Measurements from ENCODE around the gene C13orf46. TPM values are rescaled to one million over a fixed set of nuclear protein-coding genes. Genes with fewer than 3 reads are reported as not detected.

C13orf46 gene
- total RNA-seq, 2 donors from 2014 or later = 28.8 to 38.6 TPM

DNA sequence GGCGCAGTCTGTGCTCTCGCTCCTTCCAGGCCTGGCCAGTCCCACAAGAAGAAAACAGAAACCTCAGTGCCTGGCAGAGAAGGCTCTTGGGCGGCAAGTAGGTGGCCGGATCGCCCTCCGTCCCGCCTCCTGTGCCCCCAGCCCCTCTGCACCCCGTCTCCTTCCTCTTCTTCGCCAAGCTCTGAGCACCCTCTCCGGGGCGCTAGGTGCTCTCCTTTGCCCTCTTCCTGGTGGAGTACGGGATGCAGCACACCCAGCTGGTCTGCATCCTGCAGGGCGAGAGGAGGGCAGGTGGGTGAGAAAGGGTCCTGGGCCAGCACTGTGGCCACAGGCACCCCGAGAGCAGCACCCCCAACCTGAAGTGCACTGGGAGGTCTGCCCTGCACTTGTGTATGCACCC, 17.3 kb downstream of the C13orf46 start:
- DNase-seq (no peak), ATAC-seq (no peak)
- no peaks in the 10 kb centered on the region for H3K9me3 ChIP-seq
- WGBS, 2 donors = 90 to 100% methylated on average over 3 to 13 of the region's 14 CpGs
- intact Hi-C loops (cut with DNase I) = no loop called here
- TF ChIP-seq, protein P1, sequence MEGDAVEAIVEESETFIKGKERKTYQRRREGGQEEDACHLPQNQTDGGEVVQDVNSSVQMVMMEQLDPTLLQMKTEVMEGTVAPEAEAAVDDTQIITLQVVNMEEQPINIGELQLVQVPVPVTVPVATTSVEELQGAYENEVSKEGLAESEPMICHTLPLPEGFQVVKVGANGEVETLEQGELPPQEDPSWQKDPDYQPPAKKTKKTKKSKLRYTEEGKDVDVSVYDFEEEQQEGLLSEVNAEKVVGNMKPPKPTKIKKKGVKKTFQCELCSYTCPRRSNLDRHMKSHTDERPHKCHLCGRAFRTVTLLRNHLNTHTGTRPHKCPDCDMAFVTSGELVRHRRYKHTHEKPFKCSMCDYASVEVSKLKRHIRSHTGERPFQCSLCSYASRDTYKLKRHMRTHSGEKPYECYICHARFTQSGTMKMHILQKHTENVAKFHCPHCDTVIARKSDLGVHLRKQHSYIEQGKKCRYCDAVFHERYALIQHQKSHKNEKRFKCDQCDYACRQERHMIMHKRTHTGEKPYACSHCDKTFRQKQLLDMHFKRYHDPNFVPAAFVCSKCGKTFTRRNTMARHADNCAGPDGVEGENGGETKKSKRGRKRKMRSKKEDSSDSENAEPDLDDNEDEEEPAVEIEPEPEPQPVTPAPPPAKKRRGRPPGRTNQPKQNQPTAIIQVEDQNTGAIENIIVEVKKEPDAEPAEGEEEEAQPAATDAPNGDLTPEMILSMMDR (IDR thresholded peaks at IDR 0.05) = no peak
- no peak for TF ChIP-seq POLR2A (IDR thresholded peaks at IDR 0.05)
- H3K27me3 ChIP-seq = no peaks in the 10 kb centered on the region
- H3K27ac ChIP-seq = no peak overlapping the region
- H3K4me3 ChIP-seq = no peak overlapping the region
- H3K36me3 ChIP-seq (replicated peaks in 1 of 2; ENCODE audit: insufficient read depth in 1 of 2, low read depth in 2 of 2) = peaks cover 0 to 3% of the 10 kb centered on the region in 2 donors
- H3K4me1 ChIP-seq = peaks cover 1% of the 10 kb centered on the region

DNA sequence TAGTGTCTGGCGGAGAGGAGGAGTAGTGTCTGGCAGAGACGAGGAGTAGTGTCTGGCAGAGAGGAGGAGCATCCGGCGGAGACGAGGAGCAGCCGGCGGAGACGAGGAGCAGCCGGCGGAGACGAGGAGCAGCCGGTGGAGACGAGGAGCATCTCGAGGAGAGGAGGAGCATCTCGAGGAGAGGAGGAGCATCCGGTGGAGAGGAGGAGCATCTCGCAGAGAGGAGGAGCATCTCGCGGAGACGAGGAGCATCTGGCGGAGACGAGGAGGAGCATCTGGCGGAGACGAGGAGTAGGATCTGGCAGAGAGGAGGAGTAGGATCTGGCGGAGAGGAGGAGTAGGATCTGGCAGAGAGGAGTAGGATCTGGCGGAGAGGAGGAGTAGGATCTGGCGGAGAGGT, 18.2 kb downstream of the C13orf46 start:
- intact Hi-C loops (cut with DNase I) = no loop called here

DNA sequence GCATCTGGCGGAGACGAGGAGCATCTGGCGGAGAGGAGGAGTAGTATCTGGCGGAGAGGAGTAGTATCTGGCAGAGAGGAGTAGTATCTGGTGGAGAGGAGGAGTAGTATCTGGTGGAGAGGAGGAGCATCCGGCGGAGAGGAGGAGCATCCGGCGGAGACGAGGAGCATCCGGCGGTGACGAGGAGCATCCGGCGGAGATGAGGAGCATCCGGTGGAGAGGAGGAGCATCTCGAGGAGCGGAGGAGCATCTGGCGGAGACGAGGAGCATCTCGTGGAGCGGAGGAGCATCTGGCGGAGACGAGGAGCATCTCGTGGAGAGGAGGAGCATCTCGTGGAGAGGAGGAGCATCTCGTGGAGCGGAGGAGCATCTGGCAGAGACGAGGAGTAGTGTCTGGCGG, 18.6 kb downstream of the C13orf46 start:
- DNase-seq (no peak), ATAC-seq (no peak)
- H3K9me3 ChIP-seq = no peaks in the 10 kb centered on the region
- 86 to 94% methylated on average over 29 of the region's 29 CpGs for WGBS, 2 donors
- peaks cover 0 to 3% of the 10 kb centered on the region in 2 donors for H3K36me3 ChIP-seq (replicated peaks in 1 of 2; ENCODE audit: insufficient read depth in 1 of 2, low read depth in 2 of 2)
- peaks cover 12% of the 10 kb centered on the region for H3K4me1 ChIP-seq
- TF ChIP-seq, protein P1 (IDR thresholded peaks at IDR 0.05) = no peak
- no peak for TF ChIP-seq POLR2A (IDR thresholded peaks at IDR 0.05)
- H3K4me3 ChIP-seq = no peak overlapping the region
- no peaks in the 10 kb centered on the region for H3K27me3 ChIP-seq
- intact Hi-C loops (cut with DNase I) = no loop called here
- H3K27ac ChIP-seq = no peak overlapping the region

More for the DNA sequence above, 18.2 kb downstream of the C13orf46 start:
- Histone ChIP-seq H3K4me3 (no peak overlapping the region), H3K9me3 (no peaks in the 10 kb centered on the region), H3K27ac (no peak overlapping the region), H3K36me3 (replicated peaks in 1 of 2; ENCODE audit: insufficient read depth in 1 of 2, low read depth in 2 of 2) (peaks cover 0 to 3% of the 10 kb centered on the region in 2 donors), H3K4me1 (peaks cover 10% of the 10 kb centered on the region), H3K27me3 (no peaks in the 10 kb centered on the region)
- 85 to 95% methylated on average over 23 to 27 of the region's 27 CpGs for WGBS, 2 donors
- no peak for DNase-seq
- ATAC-seq = no peak
- no peak for TF ChIP-seq POLR2A (IDR thresholded peaks at IDR 0.05)

DNA sequence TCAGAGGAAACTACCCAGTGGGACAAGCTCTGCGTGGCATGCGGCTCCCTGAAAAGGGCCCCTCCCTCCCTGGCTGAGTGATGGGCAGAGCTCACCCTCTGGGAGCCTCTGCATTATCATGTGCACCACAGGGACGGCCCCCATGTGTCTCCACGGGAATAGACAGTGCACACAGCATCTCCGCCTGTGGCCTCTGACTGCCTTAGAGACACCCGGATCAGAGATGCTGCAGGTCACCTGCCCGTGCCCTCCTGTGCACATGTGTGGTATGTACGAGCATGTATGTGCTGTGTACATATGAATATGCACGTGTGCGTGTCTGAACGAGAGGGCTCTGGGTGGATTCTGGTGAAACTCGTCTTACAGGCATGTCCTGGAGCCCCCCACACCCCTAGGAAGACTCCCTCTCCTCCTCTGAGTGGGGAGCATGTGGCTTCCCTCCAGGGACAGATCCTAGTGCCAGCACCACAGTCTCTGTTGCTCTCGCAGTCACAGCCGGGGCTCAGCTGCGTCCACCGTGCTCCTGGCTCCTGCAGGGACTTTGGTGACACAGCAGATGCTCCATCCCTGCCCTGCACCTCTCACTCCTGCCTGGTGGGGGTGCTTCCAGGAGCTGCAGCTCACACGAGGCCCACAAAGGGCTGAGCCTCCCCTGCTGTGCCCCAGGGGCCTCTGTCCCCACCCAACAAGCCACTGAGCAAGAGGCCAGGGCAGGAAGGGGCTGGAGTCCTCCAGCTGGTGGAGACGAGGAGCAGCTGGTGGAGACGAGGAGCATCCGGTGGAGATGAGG, 19.6 kb downstream of the C13orf46 start:
- DNase-seq = no peak
- H3K27ac ChIP-seq = no peak overlapping the region
- H3K4me1 ChIP-seq = peaks cover 12% of the 10 kb centered on the region
- no peak for ATAC-seq
- H3K36me3 ChIP-seq (replicated peaks in 1 of 2; ENCODE audit: insufficient read depth in 1 of 2, low read depth in 2 of 2) = peaks cover 0 to 3% of the 10 kb centered on the region in 2 donors
- H3K27me3 ChIP-seq = no peaks in the 10 kb centered on the region
- no peak overlapping the region for H3K4me3 ChIP-seq
- H3K9me3 ChIP-seq = no peaks in the 10 kb centered on the region
- TF ChIP-seq POLR2A (IDR thresholded peaks at IDR 0.05) = no peak
- TF ChIP-seq, protein P1 (IDR thresholded peaks at IDR 0.05) = no peak
- intact Hi-C loops (cut with DNase I) = loop anchor here (5.0 kb wide), 1 partner anchor 273 kb away; no protein-coding TSS in a partner anchor
- WGBS, 2 donors = 79 to 82% methylated on average over 13 to 19 of the region's 20 CpGs

DNA sequence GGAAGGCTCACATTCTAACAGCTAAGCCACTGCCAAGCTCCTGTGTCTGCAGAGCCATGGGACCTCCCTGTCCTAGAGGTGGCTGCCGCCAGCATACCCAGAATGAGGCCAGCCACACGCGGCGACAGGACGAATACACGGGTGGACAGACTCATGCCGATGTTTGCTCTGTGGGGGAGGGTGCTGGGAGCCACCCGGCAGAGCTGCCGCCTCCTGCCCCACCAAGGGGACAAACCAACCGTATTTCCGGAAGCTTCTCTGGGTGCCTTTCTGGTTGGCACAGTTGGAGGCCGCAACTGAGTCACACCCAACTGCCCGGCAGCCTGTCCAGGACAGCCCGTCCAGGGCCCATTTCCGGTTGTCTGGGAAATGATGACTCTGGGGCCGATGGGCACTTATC, 20.3 kb downstream of the C13orf46 start:
- no peak overlapping the region for H3K27ac ChIP-seq
- H3K27me3 ChIP-seq = no peaks in the 10 kb centered on the region
- DNase-seq (peak in 1 of 4 donors; percentile 9), ATAC-seq (no peak)
- H3K4me1 ChIP-seq = peaks cover 12% of the 10 kb centered on the region
- 91 to 93% methylated on average over 5 to 16 of the region's 16 CpGs for WGBS, 2 donors
- H3K4me3 ChIP-seq = no peak overlapping the region
- no peaks in the 10 kb centered on the region for H3K9me3 ChIP-seq
- no peak for TF ChIP-seq POLR2A (IDR thresholded peaks at IDR 0.05)
- TF ChIP-seq, protein P1 (IDR thresholded peaks at IDR 0.05) = no peak
- H3K36me3 ChIP-seq (replicated peaks in 1 of 2; ENCODE audit: insufficient read depth in 1 of 2, low read depth in 2 of 2) = peaks cover 0 to 3% of the 10 kb centered on the region in 2 donors
- intact Hi-C loops (cut with DNase I) = loop anchor here (5.0 kb wide), 1 partner anchor 274 kb away; no protein-coding TSS in a partner anchor

Data from body of pancreas (tissue), 4 donors.